Loucy (cell line): ENCODE data around the gene SLC16A6.
A peak's percentile ranks its signal among the peaks of the same experiment; 100 is the strongest.

Source experiments
- EZH2phosphoT487 ChIP-seq: fragments of 200-600 bp; IDR thresholded peaks from 2 replicates; pipeline ENCODE4 v1.6.1; 2018; ENCODE audit warnings: antibody characterized with exemption, mild to moderate bottlenecking, moderate library complexity, borderline replicate concordance
- TF ChIP-seq, protein P1 (sequence below): fragments of 200-600 bp; sonication (generic); conservative IDR thresholded peaks from 2 replicates; pipeline ENCODE4 v1.5.1; 2014; ENCODE audit warnings: mild to moderate bottlenecking, antibody characterized with exemption, low read length

DNA sequence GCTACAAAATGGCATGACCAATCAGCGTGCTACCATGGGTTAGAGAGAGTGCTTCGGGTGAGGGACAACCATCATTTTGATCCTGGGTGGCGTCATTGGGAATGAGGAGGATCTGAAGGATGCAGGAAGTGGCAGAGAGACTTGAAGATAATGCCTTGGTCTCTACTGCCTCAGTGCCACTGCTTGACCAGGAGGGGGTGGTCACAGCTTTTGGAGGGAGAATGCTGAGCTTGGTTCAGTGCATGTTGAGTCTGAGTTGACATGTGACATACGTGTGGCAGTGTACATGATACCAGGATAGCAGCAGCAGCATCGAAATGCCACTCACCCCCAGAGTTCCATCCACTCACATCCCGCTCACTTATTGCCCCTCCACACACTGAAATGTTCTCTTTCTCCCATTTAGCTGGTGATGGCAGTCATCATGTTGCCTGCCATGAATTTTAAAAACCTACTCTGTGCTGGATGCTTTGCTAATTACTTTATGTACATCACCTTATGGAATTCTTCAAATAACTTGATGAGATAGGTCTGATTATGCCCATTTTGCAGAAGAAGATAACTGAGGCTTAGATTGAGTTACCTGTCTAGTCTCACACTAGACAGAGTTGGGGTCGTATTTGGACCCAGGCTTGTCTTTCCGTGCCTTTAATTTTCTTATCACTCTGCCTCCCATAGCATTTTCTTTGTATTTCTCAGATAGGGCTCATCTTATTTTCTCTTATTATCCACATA, 37.1 kb upstream of the SLC16A6 start:
- TF ChIP-seq, protein P1, sequence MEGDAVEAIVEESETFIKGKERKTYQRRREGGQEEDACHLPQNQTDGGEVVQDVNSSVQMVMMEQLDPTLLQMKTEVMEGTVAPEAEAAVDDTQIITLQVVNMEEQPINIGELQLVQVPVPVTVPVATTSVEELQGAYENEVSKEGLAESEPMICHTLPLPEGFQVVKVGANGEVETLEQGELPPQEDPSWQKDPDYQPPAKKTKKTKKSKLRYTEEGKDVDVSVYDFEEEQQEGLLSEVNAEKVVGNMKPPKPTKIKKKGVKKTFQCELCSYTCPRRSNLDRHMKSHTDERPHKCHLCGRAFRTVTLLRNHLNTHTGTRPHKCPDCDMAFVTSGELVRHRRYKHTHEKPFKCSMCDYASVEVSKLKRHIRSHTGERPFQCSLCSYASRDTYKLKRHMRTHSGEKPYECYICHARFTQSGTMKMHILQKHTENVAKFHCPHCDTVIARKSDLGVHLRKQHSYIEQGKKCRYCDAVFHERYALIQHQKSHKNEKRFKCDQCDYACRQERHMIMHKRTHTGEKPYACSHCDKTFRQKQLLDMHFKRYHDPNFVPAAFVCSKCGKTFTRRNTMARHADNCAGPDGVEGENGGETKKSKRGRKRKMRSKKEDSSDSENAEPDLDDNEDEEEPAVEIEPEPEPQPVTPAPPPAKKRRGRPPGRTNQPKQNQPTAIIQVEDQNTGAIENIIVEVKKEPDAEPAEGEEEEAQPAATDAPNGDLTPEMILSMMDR = peak; percentile 62
- TF ChIP-seq EZH2phosphoT487 = no peak
